Right atrium auricular region (tissue), 2 donors: ENCODE measurements around the gene MLPH. TPM values are rescaled to one million over a fixed set of nuclear protein-coding genes. Genes with fewer than 3 reads are reported as not detected.

Source experiments
- DNase-seq: peaks from one replicate; pipeline ENCODE4 v3.0.0-alpha.2; 2019; ENCODE audit warnings: low spot score
- H3K27ac ChIP-seq, 2 donors: fragments of 200-600 bp; sonication (generic); 1 replicate in 1 of 2; 2 replicates in 1 of 2; pipeline ENCODE4 v1.5.1; 2016 to 2019
- H3K27me3 ChIP-seq, 2 donors: fragments of 200-600 bp; sonication (generic); one replicate each; pipeline versions ENCODE4 v1.5.1 to v1.6.0; 2017 to 2019
- H3K36me3 ChIP-seq: fragments of 200-600 bp; sonication (generic); one replicate; pipeline ENCODE4 v1.5.1; 2016
- H3K4me1 ChIP-seq, 2 donors: fragments of 200-600 bp; sonication (generic); one replicate each; pipeline versions ENCODE4 v1.5.1 to v1.6.0; 2017 to 2019
- H3K4me3 ChIP-seq, 2 donors: fragments of 200-600 bp; sonication (generic); 1 replicate in 1 of 2; 2 replicates in 1 of 2; pipeline ENCODE4 v1.5.1; 2017 to 2019; ENCODE audit warnings: mild to moderate bottlenecking in 1 of 2, moderate library complexity in 1 of 2
- H3K9me3 ChIP-seq, 2 donors: fragments of 200-600 bp; sonication (generic); one replicate each; pipeline ENCODE4 v1.5.1; 2019
- CTCF ChIP-seq, 2 donors: fragments of 200-600 bp; sonication (generic); IDR thresholded peaks; one replicate each; pipeline ENCODE4 v1.5.1; 2019; ENCODE audit warnings: antibody characterized with exemption in 2 of 2
- total RNA-seq, 2 donors: library from RNA; depleted of rRNA; stranded (reverse); fragments of >200 nt; gene quantifications; one replicate each; pipeline ENCODE4 v1.1.0, GENCODE V29; 2016

The MLPH gene
- total RNA-seq, 2 donors from 2014 or later, result 27.1 to 108 TPM

GRCh38 chr2:237483018-237483731 is 3.9 kb upstream of the MLPH start:
- Histone ChIP-seq H3K4me3 (no peak overlapping the region), H3K9me3 (no peaks in the 10 kb centered on the region), H3K36me3 (no peaks in the 10 kb centered on the region), H3K4me1 (peaks cover 0 to 43% of the 10 kb centered on the region in 2 donors), H3K27ac (peak overlapping the region; percentile 78 to 88), H3K27me3 (no peaks in the 10 kb centered on the region)
- TF ChIP-seq CTCF (IDR thresholded peaks at IDR 0.05), result no peak
- no peak for DNase-seq

GRCh38 chr2:237485304-237485703 is 1.7 kb upstream of the MLPH start:
- H3K9me3 ChIP-seq, result no peaks in the 10 kb centered on the region
- peak overlapping the region in 1 of 2 donors; percentile 92 for H3K27ac ChIP-seq
- TF ChIP-seq CTCF (IDR thresholded peaks at IDR 0.05), result no peak
- no peak overlapping the region for H3K4me3 ChIP-seq
- H3K4me1 ChIP-seq, result peaks cover 0 to 48% of the 10 kb centered on the region in 2 donors
- no peaks in the 10 kb centered on the region for H3K36me3 ChIP-seq
- no peak for DNase-seq
- H3K27me3 ChIP-seq, result no peaks in the 10 kb centered on the region

GRCh38 chr2:237485844-237486243 is 1.2 kb upstream of the MLPH start:
- H3K4me3 ChIP-seq, result peak overlapping the region in 1 of 2 donors; percentile 59

GRCh38 chr2:237486334-237486818 is 675 bp upstream of the MLPH start:
- H3K36me3 ChIP-seq, result no peaks in the 10 kb centered on the region
- no peak for DNase-seq
- peak overlapping the region; percentile 59 to 61 for H3K4me3 ChIP-seq
- H3K9me3 ChIP-seq, result peaks cover 0 to 8% of the 10 kb centered on the region in 2 donors
- H3K4me1 ChIP-seq, result peaks cover 0 to 53% of the 10 kb centered on the region in 2 donors
- peak overlapping the region; percentile 86 to 92 for H3K27ac ChIP-seq
- no peak for TF ChIP-seq CTCF (IDR thresholded peaks at IDR 0.05)
- no peaks in the 10 kb centered on the region for H3K27me3 ChIP-seq

More at GRCh38 chr2:237485844-237486243, 1.2 kb upstream of the MLPH start:
- TF ChIP-seq CTCF (IDR thresholded peaks at IDR 0.05), result no peak
- DNase-seq, result no peak
- H3K27ac ChIP-seq, result peak overlapping the region in 1 of 2 donors; percentile 92
- H3K27me3 ChIP-seq, result no peaks in the 10 kb centered on the region
- no peaks in the 10 kb centered on the region for H3K36me3 ChIP-seq
- peaks cover 0 to 2% of the 10 kb centered on the region in 2 donors for H3K9me3 ChIP-seq
- H3K4me1 ChIP-seq, result peaks cover 0 to 50% of the 10 kb centered on the region in 2 donors

- Histone ChIP-seq H3K4me1 (peaks cover 0 to 48% of the 10 kb centered on the region in 2 donors), H3K27ac (peak overlapping the region; percentile 86 to 92), H3K9me3 (peaks cover 0 to 15% of the 10 kb centered on the region in 2 donors), H3K4me3 (peak overlapping the region; percentile 59 to 61), H3K27me3 (no peaks in the 10 kb centered on the region), H3K36me3 (no peaks in the 10 kb centered on the region)
- no peak for TF ChIP-seq CTCF (IDR thresholded peaks at IDR 0.05)
- no peak for DNase-seq
These were observed 445 bp downstream of the MLPH start for GRCh38 chr2:237487496-237487895.
